Posterior vena cava (tissue), 2 donors: ENCODE results near the gene ITPK1. TPM values are rescaled to one million over a fixed set of nuclear protein-coding genes. Genes with fewer than 3 reads are reported as not detected.

Experiments used
- DNase-seq: peaks from one replicate; pipeline ENCODE4 v3.0.0-alpha.2; 2020; ENCODE audit warnings: low spot score
- intact Hi-C, 2 donors: fragments of 100-400 bp; cut with DNase I; formaldehyde crosslinking; loops; one replicate each; pipeline versions ENCODE4 v1.14.1 to v1.14.2; 2022 to 2023
- total RNA-seq, 2 donors: library from RNA; stranded (reverse); fragmentation: NEBNext Ultra II Directional; extraction: Animal tissue kit (Norgen Biotek cat#: 25700); gene quantifications; one replicate each; pipeline ENCODE4 v1.2.1, GENCODE V29; 2021
- donor health status: DM: yes; HTN: yes; CAD: no.
- donor health status: DM: yes; HTN: yes; CAD: no.

ITPK1 gene
- total RNA-seq, 2 donors from 2014 or later = 50.9 to 68.6 TPM

DNA sequence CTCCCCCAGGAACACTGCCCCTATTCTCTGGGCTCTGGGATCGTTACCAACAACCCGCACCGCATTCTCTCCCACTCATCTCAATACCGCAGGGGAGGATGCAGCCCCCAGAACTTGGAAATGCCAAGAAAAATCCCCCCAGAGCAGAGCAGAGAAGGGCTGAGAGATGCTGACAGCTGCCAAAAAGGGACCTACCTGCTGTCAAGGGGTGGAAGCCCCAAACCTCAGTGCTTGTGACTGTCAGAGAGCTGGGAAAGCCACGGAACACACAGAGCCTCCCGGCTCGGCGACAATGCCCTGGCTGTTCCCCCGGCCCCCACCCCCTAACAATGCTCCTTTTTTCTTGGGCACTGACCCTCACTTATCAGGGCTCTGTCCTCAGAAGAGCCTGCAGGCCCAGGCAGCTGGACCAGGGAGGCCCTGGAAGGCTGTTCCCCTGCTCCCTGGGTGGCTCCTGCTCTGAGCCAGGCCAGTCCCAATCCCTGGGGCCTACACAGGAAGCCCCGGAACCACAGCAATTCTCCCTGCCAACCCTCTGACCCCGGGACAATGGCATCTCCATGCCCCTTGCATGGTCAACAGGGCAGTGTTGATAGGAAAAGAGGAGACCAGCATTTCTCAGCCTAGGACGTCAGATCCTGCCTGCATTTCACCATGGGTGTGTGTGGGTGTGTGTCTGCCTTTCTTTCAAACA, 78.9 kb downstream of the ITPK1 start:
- no peak for DNase-seq
- intact Hi-C loops = no loop called here

DNA sequence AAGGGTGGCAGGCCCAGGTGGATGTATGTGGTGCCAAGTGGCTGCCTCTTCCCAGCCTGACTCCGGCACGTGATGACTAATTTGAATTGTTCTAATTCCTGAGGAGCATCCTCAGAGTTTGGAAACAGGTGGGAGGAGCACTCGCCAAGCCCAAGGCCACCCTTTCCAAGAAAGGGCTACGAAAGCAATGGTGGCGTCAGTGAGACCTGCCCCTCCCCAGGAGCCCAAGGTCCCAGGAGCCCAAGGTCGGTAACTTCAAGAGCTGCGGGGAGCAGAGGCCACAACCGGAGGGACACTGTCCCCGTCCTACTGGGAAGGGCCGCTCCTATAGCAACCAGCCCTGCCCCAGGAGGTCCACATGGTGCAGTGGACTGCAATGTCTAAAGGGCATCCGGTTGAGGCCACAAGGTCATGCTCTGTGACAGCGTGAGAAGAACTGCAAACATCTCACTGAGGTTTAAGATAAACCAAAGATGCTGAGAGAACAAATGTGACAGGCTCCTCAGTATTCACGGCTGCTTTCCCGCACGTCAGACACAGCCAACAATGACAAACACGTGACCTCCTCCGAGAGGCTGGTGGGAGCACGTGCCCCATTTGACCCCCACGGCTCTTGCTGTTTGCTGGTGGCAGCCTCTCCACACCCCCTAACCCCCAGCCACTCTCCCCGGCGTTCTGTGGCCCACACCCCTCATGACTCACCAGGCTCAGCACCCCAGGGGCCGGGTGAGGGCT, 79.6 kb downstream of the ITPK1 start:
- intact Hi-C loops = no loop called here
- no peak for DNase-seq

DNA sequence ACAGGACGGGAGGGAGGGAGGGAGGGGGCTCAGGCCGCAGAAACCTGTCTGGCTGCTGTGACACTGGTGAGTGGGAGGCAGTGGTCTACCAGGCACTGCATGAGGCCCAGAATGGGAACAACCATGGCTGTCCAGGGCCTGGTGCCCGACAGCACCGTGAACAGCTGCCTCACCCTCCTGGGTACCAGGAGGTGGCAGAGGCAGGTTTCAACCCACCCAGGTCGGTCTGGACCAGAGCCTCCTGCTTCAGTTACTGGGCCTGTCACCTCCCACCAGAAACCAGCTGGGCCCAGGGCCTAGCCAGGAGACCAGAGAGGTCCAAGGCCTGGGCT, 80.2 kb downstream of the ITPK1 start:
- no peak for DNase-seq
- intact Hi-C loops = no loop called here

DNA sequence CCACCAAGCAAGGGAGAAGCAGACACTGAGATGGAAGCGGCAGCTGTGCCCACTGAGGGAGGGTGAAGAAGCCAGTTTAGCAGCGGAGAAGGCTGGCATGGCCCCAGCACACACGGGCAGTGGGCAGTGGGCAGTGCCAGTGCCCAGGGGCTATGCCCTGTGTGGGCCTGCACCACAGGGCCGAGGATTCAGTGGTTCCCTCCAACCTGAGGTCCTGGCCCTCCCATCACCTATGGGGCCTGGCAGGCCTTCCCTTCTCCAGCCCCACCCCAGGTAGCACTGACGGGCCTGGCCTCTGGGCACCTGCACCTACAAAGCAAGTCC, 81.1 kb downstream of the ITPK1 start:
- intact Hi-C loops = no loop called here
- no peak for DNase-seq

DNA sequence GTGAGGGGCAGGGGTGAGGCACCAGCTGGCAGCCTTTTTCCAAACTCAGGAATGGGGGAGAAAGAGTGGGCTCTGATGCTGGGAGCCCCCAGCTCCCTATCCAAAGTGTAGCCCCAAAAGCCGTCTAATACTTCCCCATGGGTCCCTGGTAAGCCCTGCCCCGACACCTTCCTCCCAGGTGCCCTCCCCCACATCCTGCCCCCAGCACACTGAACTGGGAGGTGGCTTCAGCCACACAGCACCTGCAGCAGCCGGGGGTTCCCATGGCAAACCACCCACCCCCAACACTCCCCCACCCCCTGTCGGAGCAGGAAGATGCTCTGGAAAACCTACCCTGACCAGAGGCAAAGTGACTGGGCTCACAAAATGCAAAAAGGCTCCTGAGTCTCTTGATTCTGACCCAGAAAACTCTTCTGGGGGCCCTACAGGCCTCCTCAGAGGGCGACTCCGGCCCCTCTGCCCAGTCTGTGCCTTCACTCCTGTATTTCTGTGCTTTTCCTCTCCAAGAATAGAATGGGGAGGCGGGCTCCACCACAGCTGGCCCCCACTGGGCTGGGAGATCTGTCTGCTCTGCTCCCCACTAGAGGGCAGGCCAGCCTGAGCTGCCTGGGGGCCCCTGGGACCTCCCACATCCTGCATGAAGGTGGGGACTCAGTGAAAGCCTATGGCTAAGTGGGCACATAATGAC, 81.6 kb downstream of the ITPK1 start:
- intact Hi-C loops = no loop called here
- DNase-seq = no peak

DNA sequence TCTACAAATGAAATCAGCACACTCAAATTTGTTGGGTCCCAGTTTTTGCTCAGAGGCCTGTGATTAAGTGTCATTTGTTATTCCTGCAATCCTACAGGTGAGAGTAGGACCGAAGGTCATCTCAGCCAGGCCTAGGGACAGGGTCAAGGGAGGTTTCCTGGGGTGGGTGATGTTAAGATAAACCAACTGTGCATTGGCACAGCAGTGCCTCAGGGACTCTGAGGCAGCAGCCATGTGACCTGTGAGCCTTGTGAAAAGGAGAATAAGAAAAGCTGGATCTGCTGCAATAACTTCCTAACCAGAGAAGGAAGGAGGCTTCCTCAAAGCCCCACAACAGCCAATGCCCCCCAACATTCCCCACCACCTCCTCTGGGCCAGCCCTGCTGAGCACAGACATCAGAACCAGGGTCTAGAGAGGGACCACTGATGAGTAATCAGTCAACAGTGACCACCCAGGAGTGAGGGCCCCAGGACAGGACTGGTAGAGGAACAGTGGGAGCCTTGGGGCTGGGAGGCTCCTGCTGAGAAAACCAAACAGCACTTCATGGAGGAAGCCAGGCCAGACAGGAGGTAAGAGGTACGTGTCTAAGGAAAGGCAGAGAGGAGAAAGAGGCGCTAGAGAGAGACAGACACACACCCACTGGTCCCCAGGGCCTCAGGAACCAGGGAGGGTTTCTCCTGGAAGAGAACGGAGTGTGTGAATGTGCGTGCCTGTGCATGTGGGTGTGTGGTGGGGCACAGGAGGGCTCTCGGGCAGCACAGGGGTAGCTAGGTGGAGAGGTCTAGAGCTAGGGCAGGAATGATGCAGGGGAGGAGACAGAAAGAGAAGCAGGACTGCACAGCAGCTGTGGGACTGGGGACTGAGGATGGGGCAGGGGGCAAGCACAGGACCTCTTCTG, 82.4 kb downstream of the ITPK1 start:
- DNase-seq = no peak
- intact Hi-C loops = no loop called here

DNA sequence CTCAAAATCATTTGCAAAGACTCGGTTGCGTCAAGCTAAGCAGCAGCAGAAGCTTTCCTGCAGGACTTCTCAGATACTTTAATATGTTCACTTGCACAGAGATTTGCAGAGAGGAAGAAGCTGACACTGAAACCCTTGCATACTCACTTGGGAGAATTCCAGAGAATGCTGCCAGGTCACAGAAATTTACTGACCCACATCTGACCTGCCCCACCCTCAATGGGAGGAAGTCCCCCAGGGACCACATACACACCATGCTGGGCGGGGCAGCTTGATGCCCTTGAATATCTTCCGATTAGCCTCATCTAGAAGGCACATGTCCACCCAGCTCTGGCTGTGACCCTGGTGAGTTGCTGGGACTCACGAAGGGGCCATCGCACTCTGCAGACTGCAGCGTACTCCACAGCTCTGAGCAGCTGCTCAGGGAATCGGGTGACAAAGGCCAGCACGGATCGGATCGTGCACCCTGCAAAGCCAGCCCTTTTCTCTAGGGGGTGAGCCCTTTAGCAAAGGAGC, 83.2 kb downstream of the ITPK1 start:
- no peak for DNase-seq
- intact Hi-C loops = no loop called here

DNA sequence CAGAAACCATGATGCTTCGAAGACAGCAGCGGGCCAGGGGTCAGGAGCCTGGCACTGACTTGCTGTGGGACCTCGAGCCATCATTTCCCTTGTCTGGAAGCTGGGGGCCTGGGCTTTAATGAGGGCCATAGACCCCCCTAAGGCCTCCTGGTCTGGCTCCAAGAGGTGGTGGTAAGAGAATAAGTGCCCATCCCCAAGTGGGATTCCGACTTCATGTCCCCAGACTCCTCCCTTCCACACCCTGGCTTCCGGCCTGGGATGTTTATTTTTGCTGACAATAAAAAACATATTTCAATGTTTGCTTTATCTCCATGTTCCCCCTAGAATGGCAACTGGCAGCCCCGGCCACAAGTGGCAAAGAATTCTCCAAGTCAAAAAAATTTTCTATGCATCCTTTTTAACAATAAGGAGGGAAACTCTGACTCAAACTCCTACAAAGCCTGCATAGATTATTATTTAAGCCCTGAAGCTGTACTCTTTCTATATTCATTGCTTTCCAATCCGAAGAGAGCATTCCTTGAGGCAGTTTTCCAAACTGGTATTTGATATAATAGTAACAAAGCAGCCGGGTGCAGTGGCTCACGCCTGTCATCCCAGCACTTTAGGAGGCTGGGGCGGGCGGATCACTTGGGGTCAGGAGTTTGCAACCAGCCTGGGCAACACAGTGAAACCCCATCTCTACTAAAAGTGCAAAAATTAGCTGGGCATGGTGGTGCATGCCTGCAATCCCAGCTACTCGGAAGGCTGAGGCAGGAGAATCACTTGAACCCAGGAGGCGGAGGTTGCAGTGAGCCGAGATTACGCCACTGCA, 84.0 kb downstream of the ITPK1 start:
- no peak for DNase-seq
- intact Hi-C loops = no loop called here

DNA sequence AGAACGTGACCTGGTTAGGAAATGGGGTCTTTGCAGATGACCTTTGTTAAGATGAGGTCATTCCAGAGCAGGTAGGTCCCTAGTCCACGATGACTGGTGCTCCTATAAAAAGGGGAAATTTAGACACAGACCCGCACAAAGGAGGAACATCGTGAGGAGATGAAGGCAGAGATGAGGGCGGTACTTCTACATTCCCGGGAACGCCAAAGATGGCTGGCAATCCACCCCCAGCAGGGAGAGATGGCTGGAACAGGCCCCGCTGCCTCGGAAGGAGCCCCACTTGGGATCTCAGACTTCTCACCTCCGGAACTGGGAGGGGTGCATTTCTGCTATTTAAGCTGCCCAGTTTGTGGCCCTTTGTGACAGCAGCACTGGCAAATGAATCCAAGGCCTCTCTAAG, 85.0 kb downstream of the ITPK1 start:
- no peak for DNase-seq
- intact Hi-C loops = no loop called here

DNA sequence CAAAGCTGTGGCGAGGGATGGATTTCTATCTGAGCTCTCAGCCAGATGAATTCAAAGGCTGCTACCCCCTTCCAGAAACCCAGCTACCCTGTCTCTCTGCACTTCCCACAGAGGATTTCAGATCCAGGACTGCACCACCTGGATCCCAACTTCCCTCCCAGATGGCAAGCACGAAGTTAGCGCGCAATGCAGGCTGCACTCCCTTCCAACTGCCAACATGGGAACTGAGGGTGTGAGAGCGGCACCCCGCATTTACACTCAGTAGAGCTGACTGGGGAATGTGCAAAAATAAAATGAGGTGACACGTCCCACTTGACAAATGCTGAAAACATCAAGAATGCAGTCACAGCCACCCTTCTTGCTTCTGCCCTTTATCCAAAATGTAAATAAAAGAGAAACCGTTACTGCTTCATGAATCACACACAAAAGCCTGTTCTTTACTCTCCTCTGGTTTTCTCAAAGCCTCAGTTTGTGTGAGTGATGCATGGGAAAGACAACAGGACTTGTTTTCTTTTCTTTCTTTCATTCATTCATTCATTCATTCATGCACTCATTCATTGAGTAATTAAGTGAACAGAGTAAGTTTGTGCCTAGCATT, 85.7 kb downstream of the ITPK1 start:
- DNase-seq = no peak
- intact Hi-C loops = no loop called here

DNA sequence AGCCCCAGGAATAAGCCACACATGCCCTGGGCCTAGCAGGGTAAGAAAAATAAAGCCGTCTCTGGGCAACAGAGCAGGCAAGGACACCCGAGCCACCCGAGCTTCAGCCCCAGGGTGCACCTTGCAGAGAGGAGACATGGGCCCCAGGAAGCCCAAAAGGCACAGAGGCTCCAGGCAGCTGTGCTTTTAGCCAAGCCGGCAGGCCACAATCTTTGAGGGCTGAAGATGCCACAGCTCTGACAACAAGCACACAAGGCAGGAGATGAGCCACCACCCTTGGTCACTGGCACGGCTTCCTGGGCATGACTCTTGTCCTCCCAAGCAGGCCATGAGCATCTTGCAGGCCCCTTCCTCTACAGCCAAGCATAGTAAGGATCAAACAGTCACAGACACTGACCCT, 86.3 kb downstream of the ITPK1 start:
- intact Hi-C loops = no loop called here

DNA sequence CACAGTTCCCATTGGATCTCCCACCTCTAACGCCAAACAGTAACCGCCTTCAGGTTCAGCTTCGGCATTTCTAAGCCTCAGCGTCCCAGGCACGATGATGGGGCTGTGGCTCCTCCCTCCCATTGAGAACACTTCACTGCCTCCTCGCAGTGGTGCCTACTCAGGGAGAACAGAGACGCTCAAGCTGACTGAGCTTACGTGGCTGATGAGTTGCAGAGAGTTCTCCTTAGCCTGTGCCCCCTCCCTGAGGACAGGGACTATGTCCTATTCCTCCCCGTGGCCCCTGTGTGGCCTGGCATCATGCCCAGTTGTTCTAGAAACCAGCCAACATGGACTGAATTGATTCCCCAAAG, 87.0 kb downstream of the ITPK1 start:
- intact Hi-C loops = loop anchor here in 1 of 2 donors (1.0 kb wide), 1 partner anchor 27 kb away; no protein-coding TSS in a partner anchor
- DNase-seq = no peak

More for the DNA sequence above, 86.3 kb downstream of the ITPK1 start:
- DNase-seq = no peak

DNA sequence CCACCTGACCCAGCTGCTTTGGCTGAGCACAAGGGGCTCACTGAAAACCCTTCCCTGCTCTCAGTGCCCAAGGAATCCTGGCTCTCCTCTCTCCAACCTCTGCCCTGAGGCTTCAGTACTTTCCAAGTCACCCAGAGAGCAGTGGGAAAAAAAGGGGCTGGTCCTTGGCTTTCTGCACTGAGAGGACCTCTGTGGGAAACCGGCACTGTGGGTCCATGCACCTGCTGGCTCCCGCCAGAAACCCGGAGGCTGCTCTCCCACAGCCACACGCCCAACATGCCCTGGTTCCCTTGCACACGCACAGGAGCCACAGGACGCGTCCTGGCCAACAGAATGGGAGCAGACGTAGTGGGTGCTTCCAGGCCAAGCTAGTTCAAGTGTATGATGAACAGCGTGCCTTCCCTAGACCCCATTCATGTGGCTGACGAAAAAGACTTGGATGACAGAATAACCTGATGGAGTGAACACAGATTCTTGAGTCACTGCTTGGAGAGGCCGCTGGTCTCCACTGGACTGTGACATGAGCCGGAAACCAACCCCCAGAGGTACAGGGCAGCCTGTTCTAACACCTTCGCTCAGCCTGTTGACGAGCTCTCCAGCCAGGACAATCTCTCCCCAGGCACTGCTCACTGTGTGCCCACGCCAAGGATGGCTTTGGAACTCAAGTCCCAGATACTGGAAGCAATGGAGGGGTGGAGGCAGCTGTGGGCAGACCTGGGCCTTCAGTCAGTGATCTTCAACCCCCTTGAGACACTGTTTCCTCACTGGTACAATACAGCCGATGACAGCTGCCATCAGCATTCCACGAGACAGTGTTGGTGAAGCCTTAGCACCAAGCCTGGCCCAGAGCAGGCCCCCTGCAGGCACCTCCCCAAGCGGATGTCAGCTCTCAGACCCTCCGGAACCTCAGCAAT, 87.7 kb downstream of the ITPK1 start:
- intact Hi-C loops = loop anchor here in 1 of 2 donors (1.0 kb wide), 1 partner anchor 27 kb away; no protein-coding TSS in a partner anchor
- no peak for DNase-seq

DNA sequence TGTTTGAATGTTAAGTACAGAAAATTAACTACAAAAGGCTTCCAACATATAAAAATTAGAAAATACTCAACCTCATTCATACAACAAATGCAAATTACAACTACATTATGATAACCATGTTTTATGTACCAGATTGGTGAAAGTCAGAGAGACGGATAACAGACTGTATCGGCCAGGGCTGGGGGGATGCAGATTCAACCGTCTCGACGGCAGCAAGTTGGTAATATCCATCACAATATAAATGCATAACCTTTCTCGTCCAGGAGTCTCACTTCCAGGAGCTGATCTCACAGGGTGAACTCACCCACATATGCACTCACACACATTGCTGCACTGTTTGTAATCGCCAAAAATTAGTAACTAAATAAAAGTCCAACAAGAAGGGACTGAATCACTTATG, 89.4 kb downstream of the ITPK1 start:
- no peak for DNase-seq
- intact Hi-C loops = no loop called here

DNA sequence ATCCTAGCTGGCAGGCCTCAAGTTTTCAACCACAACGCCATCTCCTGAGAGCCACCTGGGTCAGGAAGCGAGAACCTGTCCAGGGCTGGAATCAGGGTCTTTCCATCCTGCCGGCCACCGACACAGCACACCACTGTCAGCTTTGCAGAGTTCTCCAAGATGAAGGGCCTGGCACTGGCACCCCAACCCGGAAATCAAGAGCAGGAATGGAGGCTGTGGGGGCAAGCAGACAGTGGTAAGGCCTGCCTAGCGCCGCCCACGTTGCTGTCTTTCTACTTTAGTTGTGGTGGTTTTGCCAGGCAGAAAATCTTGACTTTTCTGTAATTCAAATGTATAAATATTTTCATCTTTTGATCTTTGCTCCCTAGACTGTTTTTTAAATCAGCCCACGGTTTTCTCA, 90.7 kb downstream of the ITPK1 start:
- intact Hi-C loops = no loop called here

DNA sequence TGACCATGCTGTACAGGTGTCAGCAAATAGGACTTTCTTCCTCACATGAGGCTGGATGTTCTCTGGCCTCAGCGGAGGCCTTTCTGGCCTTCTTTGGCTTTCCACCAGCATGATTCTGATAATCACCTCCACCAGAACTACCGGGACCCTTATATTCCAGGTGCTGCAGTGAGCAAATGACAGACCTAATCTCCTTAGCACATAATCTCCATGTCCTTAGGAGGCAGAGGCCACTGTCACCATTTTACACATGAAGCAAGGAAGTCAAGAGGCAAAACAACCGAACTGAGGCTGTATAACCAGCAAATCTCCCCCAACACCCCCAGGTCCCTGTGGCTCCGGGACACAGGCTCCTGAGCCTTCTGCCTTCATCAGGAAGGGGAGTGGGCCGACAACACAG, 91.2 kb downstream of the ITPK1 start:
- intact Hi-C loops = no loop called here
- DNase-seq = no peak

More for the DNA sequence above, 90.7 kb downstream of the ITPK1 start:
- DNase-seq = no peak

DNA sequence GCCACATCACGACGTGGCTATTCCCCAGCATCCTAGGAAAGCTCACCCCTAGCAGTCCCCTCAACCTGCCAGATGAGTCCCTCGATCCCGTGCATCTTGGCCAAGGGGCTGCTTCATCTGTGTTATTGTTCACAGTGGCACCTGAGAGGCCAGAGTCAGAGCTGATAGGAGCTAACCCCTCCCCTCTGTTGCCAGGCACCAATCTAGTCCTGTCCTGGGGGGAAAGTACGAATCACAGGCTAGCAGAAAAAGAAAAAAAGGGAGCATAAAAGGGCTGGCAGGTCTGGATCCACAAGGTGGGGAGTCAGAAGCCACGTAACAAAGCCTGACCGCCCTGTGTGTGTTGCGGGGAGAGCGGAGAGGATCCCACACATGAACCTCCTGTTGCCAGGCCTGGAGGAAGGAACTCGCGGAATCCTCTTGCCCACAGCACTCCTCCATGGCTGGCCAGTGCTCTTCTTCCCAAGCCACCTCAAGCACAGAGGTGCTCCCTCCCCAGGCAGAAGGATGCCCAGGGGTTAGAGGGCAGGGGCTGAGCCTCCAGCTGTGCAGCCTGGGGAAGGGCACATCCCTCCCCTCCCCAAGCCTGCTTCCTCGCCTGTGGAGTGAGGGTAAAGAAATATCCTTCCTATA, 91.8 kb downstream of the ITPK1 start:
- DNase-seq = no peak
- intact Hi-C loops = no loop called here
